GM19463 (cell line): ENCODE data around the gene CDC42SE1.
A peak's percentile ranks its signal among the peaks of the same experiment; 100 is the strongest.

ENCODE experiments used
- ATAC-seq: cut with Tn5 transposase; IDR thresholded peaks from one replicate; pipeline ENCODE4 v1.9.1; 2021; ENCODE audit warnings: mild to moderate bottlenecking, moderate library complexity; ENCODE audit not compliant: unreplicated experiment

The CDC42SE1 gene

DNA sequence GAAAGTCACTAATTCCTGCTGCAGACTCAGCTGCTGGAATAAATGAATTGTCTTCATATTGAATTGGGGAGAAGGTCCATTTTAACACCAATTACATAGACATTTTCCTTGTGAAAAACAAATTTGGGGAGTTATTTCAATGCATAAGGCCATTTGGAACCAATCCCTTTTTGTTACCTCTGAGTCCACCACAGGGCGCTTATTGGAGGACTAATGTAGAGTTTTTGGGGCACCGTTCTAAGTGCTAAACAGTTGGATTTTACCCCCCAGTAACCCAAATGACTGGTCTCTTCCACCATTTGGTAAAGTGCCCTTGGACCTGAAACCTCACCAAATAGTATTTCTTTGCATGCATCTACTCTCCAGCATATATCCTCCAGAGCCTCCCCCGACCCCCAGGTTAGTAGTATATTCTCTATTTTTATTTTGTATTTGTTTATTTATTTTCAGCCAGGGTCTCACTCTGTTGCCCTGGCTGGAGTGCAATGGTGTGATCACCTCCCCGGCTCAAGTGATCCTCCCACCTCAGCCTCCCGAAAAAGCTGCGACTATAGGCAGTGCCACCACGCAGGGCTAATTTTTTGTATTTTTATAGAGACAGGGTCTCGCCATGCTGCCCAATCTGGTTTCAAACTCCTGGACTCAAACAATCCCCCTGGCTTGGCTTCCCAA is 49.6 kb downstream of the CDC42SE1 start:
- ATAC-seq: no peak

DNA sequence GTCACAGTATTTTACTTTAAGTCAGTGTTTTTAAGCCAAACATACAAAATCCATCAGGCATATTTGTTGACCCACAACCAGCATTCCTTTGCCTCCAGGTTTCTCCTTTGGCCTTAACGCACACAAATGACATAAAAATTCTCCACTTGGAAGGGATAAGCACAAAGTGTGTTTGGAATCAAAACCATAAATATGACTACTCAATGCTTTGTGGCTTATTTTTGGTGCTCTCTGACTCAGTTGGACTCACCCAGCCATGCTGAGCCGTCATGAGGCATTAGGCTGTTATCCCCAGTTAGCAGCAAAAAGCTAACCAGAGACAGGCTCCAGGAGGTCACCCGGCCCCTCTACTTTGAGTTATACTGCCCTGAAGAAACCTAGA is 50.2 kb downstream of the CDC42SE1 start:
- no peak for ATAC-seq

DNA sequence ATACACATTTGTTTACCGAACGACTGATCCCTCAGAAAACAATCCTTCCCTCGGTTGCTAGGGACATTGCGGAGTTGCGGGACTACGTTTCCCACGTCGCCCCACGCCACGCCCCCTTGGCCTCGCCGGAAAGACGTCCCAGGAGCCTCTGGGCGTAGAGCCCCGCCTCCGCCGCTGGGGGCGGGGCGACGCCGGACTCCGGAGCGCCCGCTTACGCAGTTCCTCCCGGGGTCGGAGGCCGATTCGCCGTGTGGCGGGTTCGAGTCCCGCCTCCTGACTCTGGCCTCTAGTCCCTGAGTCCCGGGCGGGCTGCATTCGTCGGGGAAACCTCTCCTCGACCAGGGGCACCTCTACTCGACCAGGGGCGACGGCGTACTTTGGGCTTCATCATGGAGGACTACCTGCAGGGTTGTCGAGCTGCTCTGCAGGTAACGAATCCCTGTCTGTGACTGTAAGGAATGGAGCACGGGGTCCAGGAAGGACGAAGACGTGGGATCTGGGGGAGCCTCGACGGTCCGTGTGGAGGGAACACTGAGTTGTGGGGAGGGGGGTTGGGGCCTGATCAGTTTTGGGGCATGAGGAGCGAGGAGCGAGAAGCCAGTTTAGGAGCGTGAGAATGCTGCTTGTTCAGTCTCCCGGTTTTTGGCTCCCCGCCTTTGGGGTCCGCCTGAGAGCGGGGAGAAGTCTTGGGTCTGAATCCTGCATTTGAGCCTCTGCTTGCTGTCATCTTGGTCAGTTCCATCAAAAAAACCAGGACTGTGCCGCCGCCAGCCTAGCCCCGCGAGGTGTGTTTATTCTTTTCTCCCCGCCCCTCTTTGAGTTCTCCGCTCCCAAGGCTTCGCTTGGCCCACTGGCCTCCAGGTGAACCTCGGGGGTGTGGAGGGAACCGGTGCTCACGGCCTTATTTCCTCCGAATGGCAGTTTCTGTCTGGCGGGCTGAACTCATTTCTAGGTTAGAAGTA is 50.9 kb downstream of the CDC42SE1 start, which contains the start of gene PRUNE1:
Gene PRUNE1, plus strand, starts transcription at position 206 of the 962 bp plus-strand sequence. Its CDS starts 184 bp downstream, at position 390.
- peak; percentile 77 for ATAC-seq

DNA sequence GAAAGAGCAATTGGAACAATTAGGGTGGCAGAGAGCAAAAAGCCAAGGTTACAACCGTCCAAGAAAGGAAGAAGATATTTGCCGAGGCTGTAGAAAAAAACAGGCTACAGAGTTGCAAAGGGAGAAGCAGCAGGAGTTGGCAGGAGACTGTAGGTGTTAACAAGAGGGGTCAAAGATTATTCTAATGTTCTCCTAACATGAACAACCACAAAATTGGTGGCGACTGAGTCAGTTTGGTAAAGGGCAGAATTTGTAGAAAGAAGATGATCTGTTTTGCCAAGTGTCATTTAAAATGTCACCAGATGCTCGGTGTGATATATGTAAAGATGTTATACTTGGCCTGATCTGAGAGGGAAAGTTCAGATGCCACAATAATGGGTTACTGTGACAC is 51.6 kb downstream of the CDC42SE1 start:
- no peak for ATAC-seq

DNA sequence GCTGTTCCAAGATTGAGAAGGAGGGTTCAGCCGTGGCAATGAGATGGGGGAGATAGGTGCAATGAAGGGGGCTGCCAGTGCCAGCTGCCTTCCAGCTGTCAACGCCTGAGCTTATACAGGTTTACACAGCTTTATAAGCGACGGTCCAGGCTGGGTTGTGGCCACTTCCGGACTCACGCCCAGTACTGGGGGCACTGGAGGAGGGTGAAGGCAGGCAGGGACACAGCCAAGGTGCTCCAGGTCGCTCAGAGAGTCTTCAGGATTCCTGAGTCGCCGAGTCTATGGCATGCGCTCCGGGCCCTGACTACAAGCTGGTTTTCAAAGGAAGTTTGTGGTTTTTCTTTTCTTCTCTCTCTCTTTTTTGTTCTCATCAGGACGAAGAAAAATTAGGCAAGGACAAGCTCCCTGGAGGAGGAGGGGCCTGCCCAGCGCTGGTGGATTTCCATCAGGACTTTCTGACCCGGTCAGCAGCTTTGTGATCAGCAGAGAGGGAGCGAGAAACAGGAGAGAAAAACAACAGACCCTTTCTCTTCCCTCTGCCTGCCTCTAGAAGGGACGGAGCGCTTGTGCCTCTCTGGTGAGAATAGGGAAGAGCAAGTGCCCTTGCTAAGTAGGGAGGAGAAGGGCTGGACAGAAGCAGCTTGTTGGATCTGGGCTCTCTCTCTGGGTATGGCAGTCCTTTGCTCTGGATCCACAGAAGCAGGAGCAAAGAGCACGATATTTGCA is 52.9 kb downstream of the CDC42SE1 start, which contains the start of gene MINDY1:
Gene MINDY1, minus strand, starts transcription at position 576 of the 726 bp plus-strand sequence. CDS start 4,285 bp downstream, outside the sequence.
- peak; percentile 64 for ATAC-seq

DNA sequence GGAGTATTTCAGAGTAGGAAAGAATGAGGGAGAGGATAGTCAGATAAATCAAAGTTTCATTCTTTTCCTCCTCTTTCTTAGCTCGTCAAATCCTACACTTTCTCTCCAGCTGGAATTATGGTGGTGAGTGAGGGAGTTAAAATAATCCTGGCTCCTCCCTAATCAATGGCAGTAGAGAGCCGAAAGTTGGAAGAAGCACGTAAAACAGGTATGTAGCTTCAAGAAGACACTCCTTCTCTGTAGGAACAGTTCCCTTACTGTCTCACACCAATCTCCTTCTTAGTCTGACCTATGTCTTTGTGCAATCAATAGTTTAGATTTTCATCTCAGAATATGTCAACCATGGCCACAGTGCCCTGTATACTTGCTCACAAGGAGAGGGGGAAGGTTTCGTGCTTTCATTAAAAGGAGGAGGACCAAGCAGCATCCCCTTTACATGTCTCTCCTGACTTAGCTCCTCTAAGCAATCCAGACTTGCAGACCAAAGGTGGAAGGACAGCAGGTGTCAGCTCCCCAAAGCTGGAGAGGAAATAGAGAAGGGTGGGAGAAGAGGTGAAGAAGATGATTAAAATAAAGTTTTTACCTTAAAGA is 53.6 kb downstream of the CDC42SE1 start:
- no peak for ATAC-seq

DNA sequence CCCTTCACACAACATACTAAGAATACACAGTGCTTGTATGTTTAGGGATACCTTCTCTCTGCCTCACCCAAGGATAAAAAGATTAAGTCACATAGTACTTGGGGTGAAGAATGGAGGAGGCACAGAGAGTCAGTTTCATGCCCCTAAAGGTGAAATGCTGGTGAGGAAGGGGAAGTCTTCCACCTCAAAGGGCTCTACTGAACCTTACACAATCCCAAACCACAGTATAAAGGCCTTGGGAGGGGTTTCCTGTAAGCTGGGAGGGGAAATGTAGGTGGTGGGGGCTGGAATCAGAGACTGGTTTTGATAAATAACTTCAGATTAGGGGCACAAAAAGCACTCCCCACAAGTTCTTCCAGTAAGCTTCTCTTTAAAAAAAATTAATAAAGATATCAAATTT is 56.2 kb downstream of the CDC42SE1 start:
- ATAC-seq: no peak

DNA sequence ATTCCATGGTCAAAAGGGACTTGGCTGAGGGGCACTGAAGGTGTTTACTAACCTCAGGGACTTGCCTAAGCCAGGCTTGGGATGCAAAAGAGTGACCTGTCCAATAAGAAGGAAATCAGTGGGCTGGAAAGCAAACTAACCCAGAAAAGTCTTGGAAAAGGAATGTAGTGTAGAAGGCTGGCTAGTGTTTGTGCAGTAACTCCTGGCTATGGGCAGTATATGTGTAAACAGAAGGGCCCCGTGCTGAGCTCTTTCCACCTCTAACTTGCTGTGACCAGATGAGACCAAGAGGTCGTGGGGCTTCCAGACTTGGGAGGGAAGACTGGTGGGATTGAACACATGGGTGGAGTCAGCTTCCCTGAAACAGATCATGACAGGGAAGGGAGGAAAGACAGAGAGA is 56.8 kb downstream of the CDC42SE1 start:
- ATAC-seq: no peak

DNA sequence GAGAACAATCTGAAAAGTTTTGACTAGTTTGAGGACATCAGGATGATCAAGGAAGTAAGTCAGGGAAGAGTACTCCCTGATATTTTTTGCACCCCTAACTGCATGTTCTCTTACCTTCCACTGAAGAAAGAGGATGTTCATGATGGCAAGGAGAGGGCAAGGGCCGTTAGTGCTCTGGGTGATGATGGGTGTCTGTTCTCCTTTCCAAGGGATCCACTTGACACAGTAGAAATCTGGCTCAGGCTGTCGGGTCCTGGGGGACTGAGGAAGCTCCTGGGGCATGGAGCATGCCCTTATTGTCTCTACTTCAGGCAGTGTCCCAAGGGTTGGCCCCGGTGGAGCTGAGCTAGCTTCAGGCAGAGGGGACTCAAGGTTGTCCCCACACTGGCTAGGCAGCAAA is 57.4 kb downstream of the CDC42SE1 start:
- ATAC-seq: no peak

DNA sequence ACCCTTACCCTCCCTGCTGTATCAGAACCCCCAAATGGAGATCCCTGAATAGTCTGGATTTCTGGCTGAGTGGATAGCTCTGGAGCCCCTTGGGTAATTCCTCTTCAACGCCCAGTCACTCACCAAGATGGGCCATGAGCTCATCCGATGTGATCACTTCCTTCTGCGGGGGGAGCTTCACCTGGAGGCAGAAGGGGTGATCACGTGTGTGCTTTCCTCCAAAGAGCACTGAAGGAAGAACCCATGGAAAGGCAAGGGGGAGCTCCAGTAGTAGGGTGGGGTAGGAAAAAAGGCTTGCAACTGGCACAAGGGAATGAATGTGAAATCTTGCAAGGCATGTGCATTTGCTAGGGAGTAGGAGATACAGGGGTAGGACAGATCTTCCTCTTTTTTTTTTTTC is 57.8 kb downstream of the CDC42SE1 start:
- ATAC-seq: no peak
